HEK293T (cell line): Measurements from ENCODE around the gene KIAA1671.

Source experiments
- ARNT ChIP-seq: fragments of 450-650 bp; IDR thresholded peaks from 2 replicates; pipeline ENCODE4 v1.6.1; 2017; ENCODE audit warnings: mild to moderate bottlenecking
- BHLHE40 ChIP-seq: fragments of 450-650 bp; IDR thresholded peaks from 2 replicates; pipeline ENCODE4 v1.6.1; 2016; ENCODE audit warnings: mild to moderate bottlenecking, moderate library complexity, borderline replicate concordance
- CTBP1 ChIP-seq: fragments of 450-650 bp; IDR thresholded peaks from 2 replicates; pipeline ENCODE4 v1.6.1; 2016; ENCODE audit warnings: borderline replicate concordance
- ELF4 ChIP-seq: fragments of 450-650 bp; IDR thresholded peaks from 2 replicates; pipeline ENCODE4 v1.6.1; 2017; ENCODE audit warnings: antibody characterized with exemption
- FOXA1 ChIP-seq: fragments of 450-650 bp; IDR thresholded peaks from 2 replicates; pipeline ENCODE4 v1.6.1; 2016; ENCODE audit warnings: mild to moderate bottlenecking
- FOXK2 ChIP-seq: fragments of 450-650 bp; IDR thresholded peaks from 2 replicates; pipeline ENCODE4 v1.6.1; 2016; ENCODE audit warnings: mild to moderate bottlenecking
- FOXM1 ChIP-seq: fragments of 450-650 bp; IDR thresholded peaks from 2 replicates; pipeline ENCODE4 v1.6.1; 2017; ENCODE audit warnings: mild to moderate bottlenecking, borderline replicate concordance
- HDGF ChIP-seq: fragments of 450-650 bp; IDR thresholded peaks from 2 replicates; pipeline ENCODE4 v1.6.1; 2017; ENCODE audit warnings: antibody characterized with exemption, borderline replicate concordance
- LEF1 ChIP-seq: fragments of 450-650 bp; IDR thresholded peaks from 2 replicates; pipeline ENCODE4 v1.6.1; 2017; ENCODE audit warnings: mild to moderate bottlenecking, borderline replicate concordance
- NFRKB ChIP-seq: fragments of 450-650 bp; IDR thresholded peaks from 2 replicates; pipeline ENCODE4 v1.6.1; 2016; ENCODE audit warnings: mild to moderate bottlenecking, moderate library complexity
- PKNOX1 ChIP-seq: fragments of 450-650 bp; IDR thresholded peaks from 2 replicates; pipeline ENCODE4 v1.6.1; 2016
- SUZ12 ChIP-seq: fragments of 450-650 bp; IDR thresholded peaks from 2 replicates; pipeline ENCODE4 v1.6.1; 2016; ENCODE audit warnings: mild to moderate bottlenecking

- TF ChIP-seq FOXA1 (no peak), HDGF (no peak), BHLHE40 (no peak), ARNT (no peak), LEF1 (no peak), NFRKB (no peak), SUZ12 (no peak), ELF4 (no peak), FOXK2 (no peak), FOXM1 (no peak), CTBP1 (no peak), PKNOX1 (no peak)
These were observed 149.0 kb downstream of the KIAA1671 start for GRCh38 chr22:25101501-25101900.
